Smooth muscle cell (in vitro differentiated cells): Measurements from ENCODE around the gene CCDC134. TPM values are rescaled to one million over a fixed set of nuclear protein-coding genes. Genes with fewer than 3 reads are reported as not detected.

Source experiments
- DNase-seq: peaks from one replicate; lab custom pipeline; 2025; ENCODE audit not compliant: unreplicated experiment; lab: John Stamatoyannopoulos, UW
- H2AFZ ChIP-seq: fragments of 200-600 bp; sonication (generic); 2 replicates; pipeline ENCODE4 v1.6.0; 2016; ENCODE audit warnings: antibody characterized with exemption, low read depth, mild to moderate bottlenecking
- H3F3A ChIP-seq: fragments of 200-600 bp; sonication (generic); 2 replicates; pipeline ENCODE4 v1.6.0; 2017; ENCODE audit warnings: antibody characterized with exemption, low read depth
- H3K27ac ChIP-seq: fragments of 200-600 bp; sonication (generic); 2 replicates; pipeline ENCODE4 v1.5.1; 2016; ENCODE audit warnings: low read depth, mild to moderate bottlenecking
- H3K27me3 ChIP-seq: fragments of 200-600 bp; sonication (generic); 2 replicates; pipeline ENCODE4 v1.6.1; 2016; ENCODE audit warnings: low read depth, mild to moderate bottlenecking
- H3K36me3 ChIP-seq: fragments of 200-600 bp; sonication (generic); 2 replicates; pipeline ENCODE4 v1.5.1; 2016; ENCODE audit warnings: low read depth
- H3K4me1 ChIP-seq: fragments of 200-600 bp; sonication (generic); 2 replicates; pipeline ENCODE4 v1.5.1; 2016; ENCODE audit warnings: low read depth
- H3K4me2 ChIP-seq: fragments of 200-600 bp; sonication (generic); 2 replicates; pipeline ENCODE4 v1.6.0; 2016; ENCODE audit warnings: mild to moderate bottlenecking
- H3K4me3 ChIP-seq: fragments of 200-600 bp; sonication (generic); 2 replicates; pipeline ENCODE4 v1.5.1; 2016; ENCODE audit warnings: mild to moderate bottlenecking
- H3K79me2 ChIP-seq: fragments of 200-600 bp; sonication (generic); 2 replicates; pipeline ENCODE4 v1.6.0; 2016; ENCODE audit warnings: low read depth, mild to moderate bottlenecking
- H3K9ac ChIP-seq: fragments of 200-600 bp; sonication (generic); 2 replicates; pipeline ENCODE4 v1.6.0; 2016; ENCODE audit warnings: low read depth
- H3K9me3 ChIP-seq: fragments of 200-600 bp; sonication (generic); replicated peaks from 2 replicates; pipeline ENCODE4 v1.5.1; 2016; ENCODE audit warnings: low read depth
- H4K20me1 ChIP-seq: fragments of 200-600 bp; sonication (generic); 2 replicates; pipeline ENCODE4 v1.6.0; 2016; ENCODE audit warnings: low read depth
- WGBS: methylation state at CpG from one replicate; pipeline ENCODE4 v1.1.7; 2016; ENCODE audit warnings: low lambda C conversion rate; 5-methylcytosine and 5-hydroxymethylcytosine counted together
- polyA plus RNA-seq: library from polyadenylated mRNA; unstranded; fragments of >200 nt; fragmentation: Nextera tagmentation; extraction: Ambion mirVana; gene quantifications from 2 replicates; pipeline ENCODE4 v1.2.1, GENCODE V29; 2016
- total RNA-seq: library from RNA; depleted of rRNA; stranded (reverse); fragments of >200 nt; gene quantifications from 2 replicates; pipeline ENCODE4 v1.2.3, GENCODE V29; 2014
- TF ChIP-seq, protein P1 (sequence below): fragments of 200-600 bp; sonication (generic); IDR thresholded peaks from 2 replicates; pipeline ENCODE4 v1.5.1; 2017; ENCODE audit warnings: borderline replicate concordance, mild to moderate bottlenecking, antibody characterized with exemption; ENCODE audit not compliant: insufficient read depth, poor library complexity, severe bottlenecking

The CCDC134 gene
- total and polyA plus RNA-seq, 2 experiments from 2014 or later = 7.4 to 8.8 TPM

DNA sequence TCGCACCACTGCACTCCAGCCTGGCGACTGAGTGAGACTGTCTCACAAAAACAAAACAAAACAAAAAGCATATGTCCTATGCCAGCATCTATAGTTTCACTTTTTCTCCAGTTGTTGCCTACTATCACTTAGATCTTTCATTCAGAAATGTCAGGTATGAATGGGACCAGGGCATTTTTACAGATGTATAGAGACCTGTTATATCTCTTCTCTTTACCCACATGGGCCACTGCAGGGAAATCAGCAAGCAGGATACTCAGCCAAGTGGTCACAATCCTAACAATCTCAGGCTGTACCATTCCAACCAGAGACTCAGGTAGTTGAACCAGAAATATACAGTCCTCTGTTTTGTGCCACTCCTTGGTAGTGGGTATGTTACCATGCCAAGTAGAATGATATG, 16.4 kb downstream of the CCDC134 start:
- H3K79me2 ChIP-seq = no peaks in the 10 kb centered on the region
- H3K4me1 ChIP-seq = no peaks in the 10 kb centered on the region
- no peaks in the 10 kb centered on the region for H3K36me3 ChIP-seq
- H3K4me2 ChIP-seq = no peak overlapping the region
- no peaks in the 10 kb centered on the region for H3K9me3 ChIP-seq
- H3K27ac ChIP-seq = no peak overlapping the region
- no peaks in the 10 kb centered on the region for H3K27me3 ChIP-seq
- H3K4me3 ChIP-seq = no peak overlapping the region
- H4K20me1 ChIP-seq = no peaks in the 10 kb centered on the region
- no peak overlapping the region for H2AFZ ChIP-seq
- WGBS = 96% methylated on average over 2 of the region's 2 CpGs
- H3K9ac ChIP-seq = no peak overlapping the region
- H3F3A ChIP-seq = no peaks in the 10 kb centered on the region
- TF ChIP-seq, protein P1, sequence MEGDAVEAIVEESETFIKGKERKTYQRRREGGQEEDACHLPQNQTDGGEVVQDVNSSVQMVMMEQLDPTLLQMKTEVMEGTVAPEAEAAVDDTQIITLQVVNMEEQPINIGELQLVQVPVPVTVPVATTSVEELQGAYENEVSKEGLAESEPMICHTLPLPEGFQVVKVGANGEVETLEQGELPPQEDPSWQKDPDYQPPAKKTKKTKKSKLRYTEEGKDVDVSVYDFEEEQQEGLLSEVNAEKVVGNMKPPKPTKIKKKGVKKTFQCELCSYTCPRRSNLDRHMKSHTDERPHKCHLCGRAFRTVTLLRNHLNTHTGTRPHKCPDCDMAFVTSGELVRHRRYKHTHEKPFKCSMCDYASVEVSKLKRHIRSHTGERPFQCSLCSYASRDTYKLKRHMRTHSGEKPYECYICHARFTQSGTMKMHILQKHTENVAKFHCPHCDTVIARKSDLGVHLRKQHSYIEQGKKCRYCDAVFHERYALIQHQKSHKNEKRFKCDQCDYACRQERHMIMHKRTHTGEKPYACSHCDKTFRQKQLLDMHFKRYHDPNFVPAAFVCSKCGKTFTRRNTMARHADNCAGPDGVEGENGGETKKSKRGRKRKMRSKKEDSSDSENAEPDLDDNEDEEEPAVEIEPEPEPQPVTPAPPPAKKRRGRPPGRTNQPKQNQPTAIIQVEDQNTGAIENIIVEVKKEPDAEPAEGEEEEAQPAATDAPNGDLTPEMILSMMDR = no peak
- DNase-seq = no peak

DNA sequence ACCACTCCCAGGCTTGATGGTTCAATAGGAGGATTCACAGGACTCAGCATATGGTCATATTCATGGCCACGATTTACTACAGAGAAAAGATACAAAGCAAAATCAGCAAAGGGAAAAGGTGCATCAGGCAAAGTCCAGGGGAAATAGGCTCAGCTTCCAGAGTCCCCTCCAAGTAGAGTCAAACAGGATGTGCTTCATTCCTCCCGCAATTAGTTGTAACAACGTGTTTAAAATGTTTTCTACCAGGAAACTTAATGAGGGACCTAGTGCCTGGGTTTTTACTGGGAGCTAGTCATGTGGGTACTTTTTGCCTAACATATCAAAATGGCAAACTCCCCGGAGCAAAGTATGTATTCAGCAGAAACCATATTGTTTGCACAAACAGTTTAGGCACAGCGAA, 17.5 kb downstream of the CCDC134 start:
- Histone ChIP-seq H3K27ac (no peak overlapping the region), H3F3A (no peaks in the 10 kb centered on the region), H3K27me3 (no peaks in the 10 kb centered on the region), H2AFZ (no peak overlapping the region), H3K79me2 (no peaks in the 10 kb centered on the region), H3K36me3 (no peaks in the 10 kb centered on the region), H3K4me3 (no peak overlapping the region), H3K4me1 (no peaks in the 10 kb centered on the region), H3K4me2 (no peak overlapping the region), H4K20me1 (no peaks in the 10 kb centered on the region), H3K9me3 (no peaks in the 10 kb centered on the region), H3K9ac (no peak overlapping the region)
- 81% methylated on average over 5 of the region's 5 CpGs for WGBS
- TF ChIP-seq, protein P1 = no peak
- no peak for DNase-seq

GRCh38 chr22:41818596-41818995, 18.1 kb downstream of the CCDC134 start:
- H3K9me3 ChIP-seq = no peaks in the 10 kb centered on the region
- no peak overlapping the region for H3K4me2 ChIP-seq
- H4K20me1 ChIP-seq = no peaks in the 10 kb centered on the region
- H2AFZ ChIP-seq = no peak overlapping the region
- no peaks in the 10 kb centered on the region for H3K4me1 ChIP-seq
- H3K36me3 ChIP-seq = no peaks in the 10 kb centered on the region
- H3K9ac ChIP-seq = no peak overlapping the region
- no peak for DNase-seq
- no peak overlapping the region for H3K4me3 ChIP-seq
- TF ChIP-seq, protein P1 = no peak
- H3F3A ChIP-seq = no peaks in the 10 kb centered on the region
- no peak overlapping the region for H3K27ac ChIP-seq
- H3K27me3 ChIP-seq = no peaks in the 10 kb centered on the region
- no peaks in the 10 kb centered on the region for H3K79me2 ChIP-seq
- 84% methylated on average over 6 of the region's 6 CpGs for WGBS

DNA sequence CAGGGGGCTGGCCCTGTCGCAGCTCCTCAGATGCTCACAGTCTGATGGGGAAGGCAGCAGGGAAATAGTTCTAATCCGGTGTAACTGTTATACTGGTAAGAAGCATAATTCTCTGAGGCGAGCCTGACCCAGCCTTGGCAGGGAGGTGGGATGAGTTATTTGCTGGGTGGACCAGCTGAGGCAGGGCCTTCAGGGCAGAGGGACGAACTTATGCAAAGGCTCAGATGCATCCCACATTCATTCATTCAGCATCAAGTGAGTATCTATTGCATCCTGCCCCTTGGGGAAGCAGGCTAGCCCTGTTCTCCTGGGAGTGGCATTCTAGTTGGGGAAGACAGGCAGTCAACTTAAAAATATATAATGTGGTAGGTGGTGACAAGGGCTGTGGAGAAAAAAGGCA, 18.8 kb downstream of the CCDC134 start:
- no peak overlapping the region for H2AFZ ChIP-seq
- H4K20me1 ChIP-seq = no peaks in the 10 kb centered on the region
- H3K36me3 ChIP-seq = no peaks in the 10 kb centered on the region
- 90% methylated on average over 4 of the region's 4 CpGs for WGBS
- no peak overlapping the region for H3K4me3 ChIP-seq
- no peak overlapping the region for H3K27ac ChIP-seq
- no peak overlapping the region for H3K4me2 ChIP-seq
- H3K9me3 ChIP-seq = no peaks in the 10 kb centered on the region
- no peaks in the 10 kb centered on the region for H3K79me2 ChIP-seq
- H3K27me3 ChIP-seq = no peaks in the 10 kb centered on the region
- H3F3A ChIP-seq = no peaks in the 10 kb centered on the region
- H3K4me1 ChIP-seq = no peaks in the 10 kb centered on the region
- TF ChIP-seq, protein P1 = no peak
- no peak for DNase-seq
- no peak overlapping the region for H3K9ac ChIP-seq
